ENCODE data around the gene ZFYVE28. TPM values are rescaled to one million over a fixed set of nuclear protein-coding genes. Genes with fewer than 3 reads are reported as not detected.

Gene ZFYVE28
- total RNA-seq, 2 donors from 2014 or later: 13.8 to 25.6 TPM

- Mint-ChIP-seq H3K27ac (no peak overlapping the region), H3K9me3 (no peaks in the 10 kb centered on the region), H3K4me3 (no peak overlapping the region), H3K27me3 (no peaks in the 10 kb centered on the region), H3K36me3 (no peaks in the 10 kb centered on the region), H3K4me1 (ENCODE audit: low read depth in 2 of 2) (no peaks in the 10 kb centered on the region)
- DNase-seq (ENCODE audit: low spot score): no peak
- ATAC-seq: no peak
These were observed 32.6 kb upstream of the ZFYVE28 start for GRCh38 chr4:2451036-2451520.

GRCh38 chr4:2450394-2451035 is 32.1 kb upstream of the ZFYVE28 start:
- Mint-ChIP-seq H3K4me3 (no peak overlapping the region), H3K27ac (no peak overlapping the region), H3K27me3 (no peaks in the 10 kb centered on the region), H3K36me3 (no peaks in the 10 kb centered on the region), H3K9me3 (no peaks in the 10 kb centered on the region), H3K4me1 (ENCODE audit: low read depth in 2 of 2) (no peaks in the 10 kb centered on the region)
- DNase-seq (ENCODE audit: low spot score): no peak
- ATAC-seq: peak in 1 of 2 donors; percentile 14

GRCh38 chr4:2449511-2450392 is 31.3 kb upstream of the ZFYVE28 start:
- no peak for DNase-seq (ENCODE audit: low spot score)
- H3K36me3 Mint-ChIP-seq: no peaks in the 10 kb centered on the region
- no peak for ATAC-seq
- no peaks in the 10 kb centered on the region for H3K9me3 Mint-ChIP-seq
- H3K4me1 Mint-ChIP-seq (ENCODE audit: low read depth in 2 of 2): no peaks in the 10 kb centered on the region
- no peak overlapping the region for H3K4me3 Mint-ChIP-seq
- no peaks in the 10 kb centered on the region for H3K27me3 Mint-ChIP-seq
- no peak overlapping the region for H3K27ac Mint-ChIP-seq

DNA sequence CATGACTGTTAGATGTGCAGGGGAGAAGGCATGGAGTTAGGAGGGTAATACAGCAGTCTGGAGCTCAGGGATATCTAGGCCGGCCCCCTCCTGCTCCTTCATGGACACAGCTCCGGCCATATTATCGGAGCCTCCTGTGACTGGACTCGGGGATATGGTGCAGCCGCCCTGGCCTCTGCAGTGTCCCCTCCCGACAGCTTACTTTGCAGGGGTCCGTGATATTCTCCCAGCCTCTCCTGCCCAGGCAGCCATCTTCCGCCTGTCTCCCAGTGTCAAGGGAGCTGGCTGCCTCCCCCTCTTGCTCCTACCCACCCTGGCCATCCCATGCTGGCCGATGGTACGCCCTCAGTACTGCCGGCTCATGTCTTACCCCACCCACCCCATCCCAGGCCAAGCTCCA is 30.6 kb upstream of the ZFYVE28 start:
- H3K4me1 Mint-ChIP-seq (ENCODE audit: low read depth in 2 of 2): no peaks in the 10 kb centered on the region
- no peaks in the 10 kb centered on the region for H3K36me3 Mint-ChIP-seq
- no peak overlapping the region for H3K4me3 Mint-ChIP-seq
- no peak for ATAC-seq
- no peak for DNase-seq (ENCODE audit: low spot score)
- no peak overlapping the region for H3K27ac Mint-ChIP-seq
- H3K27me3 Mint-ChIP-seq: no peaks in the 10 kb centered on the region
- no peaks in the 10 kb centered on the region for H3K9me3 Mint-ChIP-seq

- Mint-ChIP-seq H3K9me3 (no peaks in the 10 kb centered on the region), H3K4me3 (no peak overlapping the region), H3K36me3 (no peaks in the 10 kb centered on the region), H3K4me1 (ENCODE audit: low read depth in 2 of 2) (no peaks in the 10 kb centered on the region), H3K27me3 (no peaks in the 10 kb centered on the region), H3K27ac (no peak overlapping the region)
- DNase-seq (ENCODE audit: low spot score) (no peak), ATAC-seq (no peak)
These were observed 30.1 kb upstream of the ZFYVE28 start for GRCh38 chr4:2448589-2448988.

GRCh38 chr4:2446656-2447564 is 28.5 kb upstream of the ZFYVE28 start:
- H3K27ac Mint-ChIP-seq: no peak overlapping the region
- no peak for DNase-seq (ENCODE audit: low spot score)
- no peaks in the 10 kb centered on the region for H3K4me1 Mint-ChIP-seq (ENCODE audit: low read depth in 2 of 2)
- H3K9me3 Mint-ChIP-seq: no peaks in the 10 kb centered on the region
- H3K36me3 Mint-ChIP-seq: no peaks in the 10 kb centered on the region
- no peak for ATAC-seq
- no peak overlapping the region for H3K4me3 Mint-ChIP-seq
- H3K27me3 Mint-ChIP-seq: no peaks in the 10 kb centered on the region

GRCh38 chr4:2445571-2445970 is 27.1 kb upstream of the ZFYVE28 start:
- Mint-ChIP-seq H3K4me1 (ENCODE audit: low read depth in 2 of 2) (peaks cover 0 to 3% of the 10 kb centered on the region in 2 donors), H3K27ac (no peak overlapping the region), H3K9me3 (no peaks in the 10 kb centered on the region), H3K36me3 (no peaks in the 10 kb centered on the region), H3K27me3 (no peaks in the 10 kb centered on the region), H3K4me3 (no peak overlapping the region)
- ATAC-seq (no peak), DNase-seq (ENCODE audit: low spot score) (no peak)

DNA sequence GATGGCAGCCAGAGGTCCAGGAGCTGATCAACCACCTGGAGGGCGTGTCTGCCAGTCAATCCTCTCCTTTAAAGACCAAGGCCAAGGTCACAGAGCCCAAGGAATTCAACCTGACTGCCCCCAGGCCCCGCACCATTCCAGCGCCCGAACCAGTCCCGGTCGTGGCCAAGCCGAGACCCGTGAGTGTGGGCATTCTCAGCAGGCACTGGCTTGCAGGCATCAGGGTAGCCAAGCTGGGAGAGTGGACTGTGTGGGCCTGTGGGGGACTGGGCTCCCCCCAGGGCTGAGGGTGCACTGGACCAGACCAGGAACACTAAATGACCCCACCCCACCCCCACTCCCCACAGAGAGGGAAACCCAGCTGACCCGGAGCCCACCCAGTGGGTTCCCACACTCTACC is 26.7 kb upstream of the ZFYVE28 start:
- DNase-seq (ENCODE audit: low spot score) (no peak), ATAC-seq (no peak)
- Mint-ChIP-seq H3K36me3 (no peaks in the 10 kb centered on the region), H3K4me3 (no peak overlapping the region), H3K4me1 (ENCODE audit: low read depth in 2 of 2) (peaks cover 0 to 3% of the 10 kb centered on the region in 2 donors), H3K9me3 (no peaks in the 10 kb centered on the region), H3K27me3 (no peaks in the 10 kb centered on the region), H3K27ac (no peak overlapping the region)

GRCh38 chr4:2443956-2444740 is 25.7 kb upstream of the ZFYVE28 start:
- DNase-seq (ENCODE audit: low spot score): no peak
- Mint-ChIP-seq H3K27ac (no peak overlapping the region), H3K4me3 (no peak overlapping the region)

DNA sequence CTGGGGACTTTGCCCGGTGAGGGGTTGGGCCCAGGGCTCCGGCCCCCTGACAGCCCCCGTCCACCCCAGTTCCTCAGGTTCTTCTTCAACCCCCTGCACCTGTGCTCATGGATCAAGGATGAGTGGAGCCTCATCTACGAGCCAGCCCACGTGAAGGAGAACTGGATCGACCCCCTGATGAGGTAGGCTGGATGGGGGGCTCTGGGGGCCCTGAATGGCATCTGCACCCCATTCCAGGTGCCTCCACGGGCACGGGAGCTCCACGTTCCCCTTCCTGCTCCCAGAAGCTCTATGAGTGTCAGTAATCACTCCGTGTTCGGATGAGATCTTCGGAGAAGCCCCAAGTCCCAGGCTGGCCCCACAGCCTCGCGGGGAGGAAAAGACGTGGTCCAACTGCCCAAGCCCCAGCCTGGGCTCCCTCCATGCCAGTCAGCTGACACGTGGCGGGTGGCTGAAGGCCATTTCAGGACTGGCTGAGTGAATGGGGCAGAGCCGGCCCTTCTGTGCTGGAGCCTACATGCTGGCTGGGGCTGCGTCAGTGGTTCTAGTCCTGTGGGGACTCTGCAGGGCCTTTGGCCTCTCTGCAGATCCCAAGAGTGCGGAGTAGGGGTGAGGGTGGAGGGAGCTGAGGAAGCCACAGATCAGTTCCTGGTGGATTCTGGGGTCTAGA is 24.8 kb upstream of the ZFYVE28 start:
- H3K27ac Mint-ChIP-seq: no peak overlapping the region
- no peaks in the 10 kb centered on the region for H3K27me3 Mint-ChIP-seq
- no peak for ATAC-seq
- H3K36me3 Mint-ChIP-seq: no peaks in the 10 kb centered on the region
- DNase-seq (ENCODE audit: low spot score): no peak
- H3K9me3 Mint-ChIP-seq: no peaks in the 10 kb centered on the region
- H3K4me3 Mint-ChIP-seq: no peak overlapping the region
- H3K4me1 Mint-ChIP-seq (ENCODE audit: low read depth in 2 of 2): peaks cover 0 to 3% of the 10 kb centered on the region in 2 donors

More at GRCh38 chr4:2443956-2444740, 25.7 kb upstream of the ZFYVE28 start:
- no peaks in the 10 kb centered on the region for H3K27me3 Mint-ChIP-seq
- peaks cover 0 to 3% of the 10 kb centered on the region in 2 donors for H3K4me1 Mint-ChIP-seq (ENCODE audit: low read depth in 2 of 2)
- H3K36me3 Mint-ChIP-seq: no peaks in the 10 kb centered on the region
- ATAC-seq: no peak
- no peaks in the 10 kb centered on the region for H3K9me3 Mint-ChIP-seq

DNA sequence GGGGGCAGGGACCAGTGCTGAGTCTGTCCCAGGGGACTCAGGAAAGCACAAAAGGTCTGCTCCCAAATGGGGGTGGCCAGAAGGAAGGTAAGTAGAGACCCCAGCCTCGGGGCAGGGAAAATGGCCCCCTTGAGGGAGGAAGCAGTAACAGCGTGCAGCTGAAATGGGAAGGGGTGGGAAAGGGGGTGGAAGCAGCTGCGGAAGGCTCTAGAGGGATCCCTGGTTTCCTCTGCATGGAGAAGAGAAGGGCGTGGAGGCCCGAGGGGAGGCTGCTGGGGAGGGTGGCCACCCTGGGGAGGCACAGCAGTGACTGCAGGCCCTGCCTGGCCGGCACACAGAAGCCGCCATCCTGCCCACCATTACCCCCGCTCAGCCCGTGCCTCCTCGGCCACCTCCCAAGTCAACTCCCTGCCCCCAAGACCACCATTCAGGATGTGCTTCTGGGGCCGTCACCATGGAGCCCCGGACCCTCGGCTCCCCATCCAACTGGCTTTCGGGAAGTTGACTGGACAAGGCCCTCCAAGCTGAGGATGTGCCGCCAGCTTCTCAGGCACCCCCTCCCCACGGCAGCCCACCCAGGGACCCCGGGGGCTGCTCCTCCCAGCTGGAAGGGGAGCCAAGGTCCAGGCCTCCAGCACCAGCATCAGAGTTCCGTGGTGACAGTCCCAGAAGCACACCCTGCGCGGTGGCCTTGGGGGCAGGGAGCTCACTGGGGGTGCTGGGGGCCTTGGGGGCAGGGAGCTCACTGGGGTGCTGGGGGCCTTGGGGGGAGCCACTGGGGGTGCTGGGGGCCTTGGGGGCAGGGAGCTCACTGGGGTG is 23.9 kb upstream of the ZFYVE28 start:
- ATAC-seq (no peak), DNase-seq (ENCODE audit: low spot score) (no peak)
- no peaks in the 10 kb centered on the region for H3K27me3 Mint-ChIP-seq
- H3K4me1 Mint-ChIP-seq (ENCODE audit: low read depth in 2 of 2): peaks cover 0 to 3% of the 10 kb centered on the region in 2 donors
- H3K27ac Mint-ChIP-seq: no peak overlapping the region
- H3K4me3 Mint-ChIP-seq: no peak overlapping the region
- H3K9me3 Mint-ChIP-seq: no peaks in the 10 kb centered on the region
- no peaks in the 10 kb centered on the region for H3K36me3 Mint-ChIP-seq

All from natural killer cell treated with Interleukin-12 subunit alpha and Interleukin-12 subunit beta and Interleukin-15 and Interleukin-18, amount 100 ng/mL, for 72 hours (primary cell).